AG04449 (cell line): ENCODE measurements around the gene CCDC194.

Source experiments
- CTCF ChIA-PET: fragments of 350-600 bp; formaldehyde crosslinking; extraction: SDS; loops from one replicate; lab custom pipeline; 2021; ENCODE audit warnings: antibody characterized with exemption; lab: Yijun Ruan, JAX
- POLR2A ChIA-PET: fragments of 400-600, 350-600 bp; formaldehyde crosslinking; extraction: SDS; loops from one replicate; lab custom pipeline; 2020; ENCODE audit warnings: antibody characterized with exemption, inconsistent platforms; lab: Yijun Ruan, JAX
- DNase-seq: peaks from one replicate; pipeline ENCODE4 v3.0.0-alpha.2; 2010; ENCODE audit warnings: low read depth, low spot score
- H3K4me3 ChIP-seq: 2 replicates; pipeline ENCODE4 v1.5.1; 2011; ENCODE audit warnings: low read depth, mild to moderate bottlenecking, control low read depth, low read length
- CTCF ChIP-seq: IDR thresholded peaks from one replicate; pipeline ENCODE4 v1.5.1; 2011; ENCODE audit warnings: mild to moderate bottlenecking, moderate library complexity, low read length, control low read depth, inconsistent platforms; ENCODE audit not compliant: insufficient read depth; ENCODE audit errors: missing control alignments

Gene CCDC194

GRCh38 chr19:17348700-17349099, 45.3 kb downstream of the CCDC194 start:
- CTCF ChIA-PET: interaction anchor here (0.7 to 14.8 kb wide), 4 partner anchors 39 to 507 kb away, joined by 3 to 208 read pairs (median 10); no protein-coding TSS in a partner anchor

GRCh38 chr19:17347877-17348276, 46.1 kb downstream of the CCDC194 start:
- ChIA-PET POLR2A (no interaction called here), CTCF (interaction anchor here (0.7 to 14.8 kb wide), 12 partner anchors 9 to 511 kb away, joined by 3 to 208 read pairs (median 6); partner anchors contain the start of genes MVB12A and RPL18A)
- DNase-seq: no peak
- TF ChIP-seq CTCF: no peak
- H3K4me3 ChIP-seq: no peak overlapping the region

More at GRCh38 chr19:17348700-17349099, 45.3 kb downstream of the CCDC194 start:
- no peak for DNase-seq
- POLR2A ChIA-PET: interaction anchor here (0.5 kb wide), 1 partner anchor 505 kb away, joined by 4 read pairs; no protein-coding TSS in a partner anchor
- TF ChIP-seq CTCF: no peak
- peak overlapping the region; percentile 9; the same call in 1 of the 2 replicates for H3K4me3 ChIP-seq

GRCh38 chr19:17347361-17347760, 46.6 kb downstream of the CCDC194 start:
- ChIA-PET CTCF (interaction anchor here (0.7 to 14.8 kb wide), 13 partner anchors 9 to 512 kb away, joined by 3 to 208 read pairs (median 5); partner anchors contain the start of genes MVB12A and RPL18A), POLR2A (no interaction called here)
- no peak for TF ChIP-seq CTCF
- DNase-seq: no peak
- H3K4me3 ChIP-seq: no peak overlapping the region

- ChIA-PET POLR2A (no interaction called here), CTCF (interaction anchor here (0.6 to 14.8 kb wide), 17 partner anchors 10 to 121 kb away, joined by 3 to 208 read pairs (median 4); no protein-coding TSS in a partner anchor)
- H3K4me3 ChIP-seq: no peak overlapping the region
- DNase-seq: no peak
- TF ChIP-seq CTCF: peak; percentile 93
Measured at GRCh38 chr19:17346109-17346671, 47.8 kb downstream of the CCDC194 start.

GRCh38 chr19:17341845-17342244, 52.2 kb downstream of the CCDC194 start:
- no peak for DNase-seq
- no peak overlapping the region for H3K4me3 ChIP-seq
- ChIA-PET POLR2A (no interaction called here), CTCF (interaction anchor here (0.9 to 14.8 kb wide), 2 partner anchors 8 to 46 kb away, joined by 3 to 208 read pairs; no protein-coding TSS in a partner anchor)
- TF ChIP-seq CTCF: no peak

GRCh38 chr19:17341386-17341785, 52.6 kb downstream of the CCDC194 start:
- H3K4me3 ChIP-seq: no peak overlapping the region
- no peak for TF ChIP-seq CTCF
- no peak for DNase-seq
- ChIA-PET POLR2A (no interaction called here), CTCF (no interaction called here)
